RWPE2 (cell line): ENCODE data around the gene BAX.

Source experiments
- ATAC-seq: fragments of 200-7000 bp; cut with Tn5 transposase; 3 replicates; pipeline ENCODE4 v1.9.1; 2021; ENCODE audit warnings: low read depth
- DNase-seq: peaks from one replicate; pipeline ENCODE4 v3.0.0-alpha.2; 2020; ENCODE audit warnings: low spot score
- H3K27ac ChIP-seq: fragments of 450-650 bp; 2 replicates; pipeline ENCODE4 v1.5.1; 2017; ENCODE audit warnings: mild to moderate bottlenecking; ENCODE audit not compliant: poor library complexity, severe bottlenecking
- H3K27me3 ChIP-seq: fragments of 250-450 bp; sonication (Bioruptor Pico); 2 replicates; pipeline ENCODE4 v1.5.1; 2021; ENCODE audit warnings: mild to moderate bottlenecking, moderate library complexity; ENCODE audit not compliant: insufficient read depth, poor library complexity, severe bottlenecking
- H3K36me3 ChIP-seq: fragments of 250-450 bp; sonication (Bioruptor Pico); 2 replicates; pipeline ENCODE4 v1.5.1; 2020; ENCODE audit warnings: low read depth, mild to moderate bottlenecking, moderate library complexity
- H3K4me1 ChIP-seq: fragments of 250-450 bp; sonication (Bioruptor Pico); 2 replicates; pipeline ENCODE4 v1.5.1; 2021; ENCODE audit warnings: mild to moderate bottlenecking, moderate library complexity; ENCODE audit not compliant: insufficient read depth, poor library complexity, severe bottlenecking
- H3K4me3 ChIP-seq: fragments of 250-450 bp; sonication (Bioruptor Pico); 2 replicates; pipeline ENCODE4 v1.5.1; 2021; ENCODE audit warnings: mild to moderate bottlenecking, moderate library complexity; ENCODE audit not compliant: severe bottlenecking
- H3K9me3 ChIP-seq: fragments of 250-450 bp; sonication (Bioruptor Pico); 2 replicates; pipeline ENCODE4 v1.5.1; 2021; ENCODE audit warnings: mild to moderate bottlenecking, moderate library complexity; ENCODE audit not compliant: severe bottlenecking
- CTCF ChIP-seq: fragments of 450-650 bp; IDR thresholded peaks from one replicate; pipeline ENCODE4 v1.5.1; 2017; ENCODE audit warnings: mild to moderate bottlenecking, moderate library complexity; ENCODE audit not compliant: poor library complexity, severe bottlenecking

BAX gene

GRCh38 chr19:48993175-48994034, 38.7 kb downstream of the BAX start, which contains the start of the genes GYS1 and RUVBL2:
Gene GYS1, minus strand, starts transcription at chr19:48993309. Its CDS starts 197 bp downstream, at chr19:48993112.
Gene RUVBL2, plus strand, starts transcription at chr19:48993887. Its CDS starts 25 bp downstream, at chr19:48993912.
- DNase-seq, result peak; percentile 99
- peaks cover 7% of the 10 kb centered on the region for H3K4me1 ChIP-seq
- H3K27me3 ChIP-seq, result no peaks in the 10 kb centered on the region
- ATAC-seq, result peak; percentile 87
- H3K27ac ChIP-seq, result peak within 1 kb of the TSS; percentile 70
- H3K36me3 ChIP-seq, result peaks cover 16% of the 10 kb centered on the region
- peak within 1 kb of the TSS; percentile 51 for H3K4me3 ChIP-seq
- H3K9me3 ChIP-seq, result no peaks in the 10 kb centered on the region
- TF ChIP-seq CTCF, result peak; percentile 98

GRCh38 chr19:48994035-48994386, 39.3 kb downstream of the BAX start:
- Histone ChIP-seq H3K4me3 (peak overlapping the region; percentile 51), H3K27me3 (no peaks in the 10 kb centered on the region), H3K4me1 (peaks cover 7% of the 10 kb centered on the region), H3K27ac (peak overlapping the region; percentile 70), H3K9me3 (no peaks in the 10 kb centered on the region), H3K36me3 (peaks cover 11% of the 10 kb centered on the region)
- ATAC-seq (no peak), DNase-seq (no peak)
- no peak for TF ChIP-seq CTCF

DNA sequence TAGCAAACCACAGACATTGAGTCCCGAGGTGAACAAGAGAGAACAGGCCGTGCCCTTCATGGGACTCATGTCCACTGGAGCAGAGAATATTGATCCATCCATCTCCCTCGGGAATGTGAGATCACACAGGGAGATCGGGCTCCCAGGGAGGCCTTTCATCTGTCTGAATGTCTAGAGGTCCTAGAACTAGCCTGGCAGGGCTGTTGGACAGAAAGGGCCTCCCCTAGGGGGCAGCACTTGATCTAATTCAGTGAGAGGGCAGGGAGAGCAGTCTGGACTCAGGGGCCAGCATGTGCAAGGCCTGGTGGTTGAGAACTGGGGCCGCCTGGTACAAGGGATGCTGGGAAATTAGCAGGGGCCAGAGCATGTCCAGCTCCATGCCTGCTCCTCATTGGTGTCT, 43.3 kb downstream of the BAX start:
- DNase-seq (no peak), ATAC-seq (no peak)
- Histone ChIP-seq H3K4me3 (no peak overlapping the region), H3K9me3 (no peaks in the 10 kb centered on the region), H3K27me3 (no peaks in the 10 kb centered on the region), H3K4me1 (peaks cover 7% of the 10 kb centered on the region), H3K27ac (no peak overlapping the region), H3K36me3 (peaks cover 33% of the 10 kb centered on the region)
- peak; percentile 45 for TF ChIP-seq CTCF

GRCh38 chr19:48999481-49000325, 45.0 kb downstream of the BAX start:
- H3K4me3 ChIP-seq, result no peak overlapping the region
- no peaks in the 10 kb centered on the region for H3K27me3 ChIP-seq
- DNase-seq (no peak), ATAC-seq (peak; percentile 80)
- peaks cover 51% of the 10 kb centered on the region for H3K36me3 ChIP-seq
- H3K9me3 ChIP-seq, result no peaks in the 10 kb centered on the region
- no peak overlapping the region for H3K27ac ChIP-seq
- TF ChIP-seq CTCF, result peak; percentile 65
- peaks cover 5% of the 10 kb centered on the region for H3K4me1 ChIP-seq
